ENCODE data around the gene UQCRQ.

- TF ChIP-seq CTCF (IDR thresholded peaks at IDR 0.05), result no peak
- no peak for TF ChIP-seq POLR2A (IDR thresholded peaks at IDR 0.05)
- no peak for TF ChIP-seq EP300 (IDR thresholded peaks at IDR 0.05)
- no peak for TF ChIP-seq POLR2AphosphoS5 (IDR thresholded peaks at IDR 0.05)
These were observed 4.4 kb downstream of the UQCRQ start for GRCh38 chr5:132870801-132871200.

Measured in upper lobe of left lung (tissue), 4 donors.